ENCODE measurements around the gene YPEL2. TPM values are rescaled to one million over a fixed set of nuclear protein-coding genes. Genes with fewer than 3 reads are reported as not detected.

YPEL2 gene
- total RNA-seq, 2 donors from 2014 or later, result 17.2 to 25.7 TPM

DNA sequence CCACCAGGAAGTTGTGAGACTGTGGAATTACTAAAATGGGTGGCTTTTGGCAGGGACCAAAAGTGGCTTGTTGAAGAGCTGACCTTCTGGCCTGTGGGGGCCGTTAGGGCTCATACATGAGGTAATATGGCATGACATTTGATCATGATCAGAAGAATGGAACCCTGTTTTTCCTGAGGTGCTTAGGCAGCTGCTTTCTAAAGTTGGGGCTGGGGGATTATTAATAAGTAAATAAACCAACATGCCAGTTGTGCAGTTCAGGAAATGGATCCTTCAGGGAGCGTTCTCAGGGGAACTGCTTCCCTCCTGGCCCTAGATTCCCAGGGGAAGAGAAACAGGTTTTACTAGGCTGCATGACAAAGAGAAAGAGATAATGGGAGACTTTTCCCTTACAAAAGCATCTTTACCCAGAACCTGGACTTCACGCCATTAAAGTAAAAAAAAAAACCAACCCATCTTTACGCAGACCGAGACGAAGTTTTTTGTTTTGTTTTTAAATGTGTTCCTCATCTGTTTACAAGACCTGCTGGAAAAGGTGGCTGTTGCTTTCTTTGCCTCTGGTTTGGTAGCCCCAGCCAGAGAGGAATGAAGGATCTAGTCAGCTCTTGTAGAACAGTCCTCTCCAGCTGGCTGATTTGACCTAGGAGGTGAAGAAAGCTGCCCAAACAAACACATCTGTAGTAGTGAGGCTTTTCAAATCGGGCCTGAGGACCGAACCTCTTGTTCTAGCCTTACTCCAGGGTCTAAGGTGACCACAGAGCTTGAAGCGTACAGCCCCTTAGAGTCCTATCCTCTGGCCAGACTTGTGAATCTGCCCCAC lies 22.7 kb downstream of the YPEL2 start:
- H3K36me3 ChIP-seq, result no peaks in the 10 kb centered on the region
- H3K4me1 ChIP-seq, result no peaks in the 10 kb centered on the region
- intact Hi-C loops (cut with DNase I), result no loop called here
- no peaks in the 10 kb centered on the region for H3K27me3 ChIP-seq
- H3K9me3 ChIP-seq, result no peaks in the 10 kb centered on the region
- no peak for DNase-seq
- no peak overlapping the region for H3K27ac ChIP-seq
- no peak overlapping the region for H3K4me3 ChIP-seq
- no peak overlapping the region for H3K9ac ChIP-seq (ENCODE audit: low read depth in 2 of 2, low read length in 2 of 2)
- TF ChIP-seq, protein P1, sequence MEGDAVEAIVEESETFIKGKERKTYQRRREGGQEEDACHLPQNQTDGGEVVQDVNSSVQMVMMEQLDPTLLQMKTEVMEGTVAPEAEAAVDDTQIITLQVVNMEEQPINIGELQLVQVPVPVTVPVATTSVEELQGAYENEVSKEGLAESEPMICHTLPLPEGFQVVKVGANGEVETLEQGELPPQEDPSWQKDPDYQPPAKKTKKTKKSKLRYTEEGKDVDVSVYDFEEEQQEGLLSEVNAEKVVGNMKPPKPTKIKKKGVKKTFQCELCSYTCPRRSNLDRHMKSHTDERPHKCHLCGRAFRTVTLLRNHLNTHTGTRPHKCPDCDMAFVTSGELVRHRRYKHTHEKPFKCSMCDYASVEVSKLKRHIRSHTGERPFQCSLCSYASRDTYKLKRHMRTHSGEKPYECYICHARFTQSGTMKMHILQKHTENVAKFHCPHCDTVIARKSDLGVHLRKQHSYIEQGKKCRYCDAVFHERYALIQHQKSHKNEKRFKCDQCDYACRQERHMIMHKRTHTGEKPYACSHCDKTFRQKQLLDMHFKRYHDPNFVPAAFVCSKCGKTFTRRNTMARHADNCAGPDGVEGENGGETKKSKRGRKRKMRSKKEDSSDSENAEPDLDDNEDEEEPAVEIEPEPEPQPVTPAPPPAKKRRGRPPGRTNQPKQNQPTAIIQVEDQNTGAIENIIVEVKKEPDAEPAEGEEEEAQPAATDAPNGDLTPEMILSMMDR (IDR thresholded peaks at IDR 0.05), result no peak

DNA sequence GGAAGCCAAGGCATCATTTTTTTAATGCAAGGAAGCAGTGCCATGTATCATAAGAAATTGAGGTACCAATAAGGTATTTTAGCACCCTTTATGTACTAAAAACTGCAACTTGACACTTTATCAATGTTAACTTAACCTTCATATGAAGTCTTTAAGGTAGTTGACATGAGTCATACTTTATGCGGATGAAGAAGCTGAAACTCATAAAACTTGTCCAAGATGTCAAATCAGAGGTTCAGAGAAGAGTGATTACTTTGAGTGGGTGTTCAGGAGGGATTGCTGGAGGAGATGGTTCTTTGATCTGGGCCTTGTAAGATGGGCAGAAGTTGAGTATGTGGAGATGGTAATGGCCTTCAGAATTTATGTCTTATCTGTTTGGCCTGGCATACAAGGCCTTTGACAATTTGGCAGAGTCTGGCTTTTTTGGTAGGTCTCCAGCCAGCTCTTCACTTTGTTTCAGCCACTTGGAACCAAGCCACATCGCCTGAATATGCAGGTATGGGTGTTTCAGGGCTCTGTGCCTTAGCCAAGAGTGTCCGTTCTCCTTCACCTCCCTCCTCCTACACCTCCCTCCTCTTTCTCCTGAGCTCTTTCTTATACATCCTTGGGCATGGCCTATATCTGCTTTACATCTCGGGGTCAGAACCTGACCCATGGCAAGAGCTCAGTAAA lies 23.7 kb downstream of the YPEL2 start:
- Histone ChIP-seq H3K4me1 (no peaks in the 10 kb centered on the region), H3K27ac (no peak overlapping the region), H3K4me3 (no peak overlapping the region), H3K9me3 (no peaks in the 10 kb centered on the region), H3K36me3 (no peaks in the 10 kb centered on the region), H3K27me3 (no peaks in the 10 kb centered on the region), H3K9ac (ENCODE audit: low read depth in 2 of 2, low read length in 2 of 2) (no peak overlapping the region)
- no peak for DNase-seq
- intact Hi-C loops (cut with DNase I), result no loop called here
- TF ChIP-seq, protein P1 (IDR thresholded peaks at IDR 0.05), result no peak

DNA sequence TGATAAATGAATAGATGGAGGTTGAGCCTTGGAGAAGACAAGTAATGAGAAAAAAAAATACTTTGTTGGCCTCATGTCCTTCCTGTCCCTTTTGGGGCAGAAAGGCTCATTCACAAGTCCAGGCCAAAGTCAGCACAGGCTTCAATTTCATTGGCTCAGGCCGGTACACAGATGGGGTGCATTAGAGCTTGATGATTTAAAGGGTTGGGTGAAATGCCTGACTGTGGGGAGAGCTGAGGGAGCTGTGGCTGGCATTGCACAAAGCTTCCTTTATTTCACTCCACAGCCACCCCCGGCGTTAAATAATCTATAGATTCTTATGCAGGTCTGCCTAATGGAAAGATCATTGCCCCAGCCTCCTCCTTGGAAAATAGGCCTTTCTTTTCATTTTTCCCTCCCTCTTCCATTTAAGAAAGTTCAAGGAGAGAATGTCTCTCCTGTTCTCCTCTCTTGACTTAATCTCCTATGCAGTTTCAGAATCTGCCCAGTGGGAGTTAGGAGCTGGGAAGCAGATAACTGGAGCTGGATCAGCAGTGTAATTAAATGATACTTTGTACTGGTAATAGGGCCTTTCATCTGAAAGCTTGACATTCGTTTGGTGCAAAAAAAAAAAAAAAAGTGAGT lies 24.4 kb downstream of the YPEL2 start:
- H3K27ac ChIP-seq, result no peak overlapping the region
- intact Hi-C loops (cut with DNase I), result no loop called here

DNA sequence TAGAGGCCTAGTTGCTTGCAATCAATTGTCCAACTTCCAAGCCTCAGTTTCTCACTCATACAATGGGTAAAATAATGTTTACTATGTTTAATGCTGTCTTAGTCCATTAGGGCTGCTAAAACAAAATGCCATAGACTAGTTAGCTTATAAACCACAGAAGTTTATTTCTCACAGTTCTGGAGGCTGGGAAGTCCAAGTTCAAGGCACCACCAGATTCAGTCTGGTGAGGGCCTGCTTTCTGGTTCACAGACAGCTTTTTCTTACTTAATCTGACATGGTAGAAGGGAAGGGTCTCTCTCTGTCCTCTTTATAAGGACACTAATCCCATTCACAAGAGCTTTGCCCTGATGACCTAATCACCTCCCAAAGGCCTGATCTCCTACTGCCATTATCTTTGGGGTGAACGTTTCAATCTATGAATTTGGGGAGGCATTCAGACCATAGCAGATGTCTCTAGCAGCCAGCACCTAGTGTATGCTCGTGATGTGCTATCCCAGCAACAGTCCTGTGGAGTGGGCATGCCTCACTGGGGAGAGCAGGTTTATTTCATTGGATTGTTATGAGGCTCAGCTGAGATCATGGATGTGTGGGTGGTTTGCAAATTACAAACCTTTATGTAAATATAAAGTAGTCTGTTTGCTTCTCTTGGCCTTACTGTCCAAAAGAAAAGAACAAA lies 25.2 kb downstream of the YPEL2 start:
- H3K4me3 ChIP-seq, result no peak overlapping the region
- no peak overlapping the region for H3K27ac ChIP-seq
- no peaks in the 10 kb centered on the region for H3K27me3 ChIP-seq
- H3K9ac ChIP-seq (ENCODE audit: low read depth in 2 of 2, low read length in 2 of 2), result no peak overlapping the region
- intact Hi-C loops (cut with DNase I), result no loop called here
- DNase-seq, result no peak
- TF ChIP-seq, protein P1 (IDR thresholded peaks at IDR 0.05), result no peak
- H3K4me1 ChIP-seq, result no peaks in the 10 kb centered on the region
- no peaks in the 10 kb centered on the region for H3K9me3 ChIP-seq
- H3K36me3 ChIP-seq, result no peaks in the 10 kb centered on the region

More for the DNA sequence above, 24.4 kb downstream of the YPEL2 start:
- Histone ChIP-seq H3K4me1 (no peaks in the 10 kb centered on the region), H3K9ac (ENCODE audit: low read depth in 2 of 2, low read length in 2 of 2) (no peak overlapping the region), H3K4me3 (no peak overlapping the region), H3K27me3 (no peaks in the 10 kb centered on the region), H3K36me3 (no peaks in the 10 kb centered on the region), H3K9me3 (no peaks in the 10 kb centered on the region)
- TF ChIP-seq, protein P1 (IDR thresholded peaks at IDR 0.05), result no peak
- no peak for DNase-seq

DNA sequence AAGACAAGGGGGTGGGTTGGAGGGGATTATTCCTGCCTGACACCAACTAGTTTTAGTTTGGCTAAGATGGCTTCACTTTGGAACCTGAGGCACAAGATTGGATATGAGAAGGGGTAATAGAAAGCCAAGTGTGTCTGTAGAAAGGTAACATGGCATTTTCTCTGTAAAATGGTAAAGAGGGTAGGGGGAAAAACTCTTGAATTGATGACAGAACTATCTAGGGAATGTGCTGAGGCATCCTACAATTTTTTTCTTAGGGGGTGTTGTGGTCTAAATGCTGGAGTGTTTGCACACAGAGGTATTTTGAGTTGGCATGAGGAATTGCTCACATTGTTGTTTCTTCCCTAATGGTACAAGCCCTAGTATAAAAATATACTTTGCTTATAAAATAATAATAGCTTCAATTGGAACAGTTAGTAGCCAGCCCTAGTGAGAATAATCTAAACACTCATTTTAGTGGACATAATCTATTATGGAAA lies 25.8 kb downstream of the YPEL2 start:
- no peak overlapping the region for H3K27ac ChIP-seq
- DNase-seq, result no peak
- H3K4me1 ChIP-seq, result no peaks in the 10 kb centered on the region
- no peaks in the 10 kb centered on the region for H3K9me3 ChIP-seq
- H3K27me3 ChIP-seq, result no peaks in the 10 kb centered on the region
- intact Hi-C loops (cut with DNase I), result no loop called here
- no peak overlapping the region for H3K9ac ChIP-seq (ENCODE audit: low read depth in 2 of 2, low read length in 2 of 2)
- H3K36me3 ChIP-seq, result no peaks in the 10 kb centered on the region
- H3K4me3 ChIP-seq, result no peak overlapping the region
- TF ChIP-seq, protein P1 (IDR thresholded peaks at IDR 0.05), result no peak

Data from colonic mucosa (tissue), 4 donors.